Measurements from ENCODE around the gene MERTK.
A peak's percentile ranks its signal among the peaks of the same experiment; 100 is the strongest.
"Not testable (repeated sequence)": the region's sequence is repeated elsewhere in the genome, so short reads cannot be mapped to it uniquely, and the experiment has no call there.

MERTK gene

DNA sequence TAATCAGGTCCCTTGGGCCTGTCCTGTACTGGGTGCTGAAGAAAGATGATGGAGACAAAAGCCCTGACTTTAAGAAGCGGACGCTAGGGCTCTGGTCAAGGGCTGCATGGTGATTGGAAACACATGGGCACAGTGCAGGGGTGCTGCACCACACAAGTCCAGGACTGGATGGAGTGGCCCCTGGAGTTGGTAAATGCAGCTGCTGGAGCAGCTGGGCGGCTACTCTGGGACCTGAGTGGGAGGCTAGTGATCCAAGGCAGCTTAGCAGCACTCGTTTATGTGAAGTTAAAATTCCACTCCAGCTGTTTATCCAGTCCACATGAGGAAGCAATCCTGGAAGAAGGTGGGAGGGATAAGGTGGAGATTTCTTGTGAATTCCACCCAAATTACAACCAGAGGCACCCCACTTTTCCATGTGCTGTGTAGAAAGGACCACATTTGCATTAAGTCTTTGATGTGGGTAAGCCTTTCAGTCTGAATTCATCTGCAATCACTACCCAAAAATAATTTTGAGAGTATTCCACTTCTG is 24.9 kb downstream of the MERTK start:
- DNase-seq (ENCODE audit: low read depth): peak; percentile 75
- TF ChIP-seq, protein P1, sequence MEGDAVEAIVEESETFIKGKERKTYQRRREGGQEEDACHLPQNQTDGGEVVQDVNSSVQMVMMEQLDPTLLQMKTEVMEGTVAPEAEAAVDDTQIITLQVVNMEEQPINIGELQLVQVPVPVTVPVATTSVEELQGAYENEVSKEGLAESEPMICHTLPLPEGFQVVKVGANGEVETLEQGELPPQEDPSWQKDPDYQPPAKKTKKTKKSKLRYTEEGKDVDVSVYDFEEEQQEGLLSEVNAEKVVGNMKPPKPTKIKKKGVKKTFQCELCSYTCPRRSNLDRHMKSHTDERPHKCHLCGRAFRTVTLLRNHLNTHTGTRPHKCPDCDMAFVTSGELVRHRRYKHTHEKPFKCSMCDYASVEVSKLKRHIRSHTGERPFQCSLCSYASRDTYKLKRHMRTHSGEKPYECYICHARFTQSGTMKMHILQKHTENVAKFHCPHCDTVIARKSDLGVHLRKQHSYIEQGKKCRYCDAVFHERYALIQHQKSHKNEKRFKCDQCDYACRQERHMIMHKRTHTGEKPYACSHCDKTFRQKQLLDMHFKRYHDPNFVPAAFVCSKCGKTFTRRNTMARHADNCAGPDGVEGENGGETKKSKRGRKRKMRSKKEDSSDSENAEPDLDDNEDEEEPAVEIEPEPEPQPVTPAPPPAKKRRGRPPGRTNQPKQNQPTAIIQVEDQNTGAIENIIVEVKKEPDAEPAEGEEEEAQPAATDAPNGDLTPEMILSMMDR (conservative IDR thresholded peaks at IDR 0.05; ENCODE audit: control insufficient read depth, insufficient read depth, low read depth, low read length): no peak
- no peak overlapping the region for H3K4me3 ChIP-seq (ENCODE audit: control insufficient read depth, low read depth, low read length)

DNA sequence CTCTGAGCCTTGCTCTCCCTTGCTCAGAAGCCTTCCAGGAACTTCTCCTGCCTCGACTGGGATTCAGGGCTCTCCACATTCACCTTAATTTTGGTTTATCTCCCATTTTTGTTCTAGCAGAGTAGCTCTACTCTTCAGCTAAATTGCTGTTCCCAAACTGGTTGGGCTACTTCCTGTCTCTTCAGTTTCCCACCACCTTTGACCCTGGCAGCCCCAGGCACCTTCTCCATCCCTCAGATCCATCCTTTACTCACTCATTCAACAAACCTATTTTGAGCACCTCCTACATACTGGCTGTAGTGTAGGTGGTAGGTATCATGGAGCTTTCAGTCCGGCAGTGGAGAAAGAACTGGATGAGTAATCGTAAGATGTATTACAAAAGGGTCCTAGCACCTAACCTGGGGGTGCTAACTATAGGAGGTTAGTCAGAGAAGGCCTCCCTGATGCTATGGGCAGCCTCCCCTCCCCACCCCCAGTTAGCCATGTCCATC is 26.3 kb downstream of the MERTK start:
- TF ChIP-seq, protein P1 (conservative IDR thresholded peaks at IDR 0.05; ENCODE audit: control insufficient read depth, insufficient read depth, low read depth, low read length): no peak
- DNase-seq (ENCODE audit: low read depth): no peak
- H3K4me3 ChIP-seq (ENCODE audit: control insufficient read depth, low read depth, low read length): no peak overlapping the region

DNA sequence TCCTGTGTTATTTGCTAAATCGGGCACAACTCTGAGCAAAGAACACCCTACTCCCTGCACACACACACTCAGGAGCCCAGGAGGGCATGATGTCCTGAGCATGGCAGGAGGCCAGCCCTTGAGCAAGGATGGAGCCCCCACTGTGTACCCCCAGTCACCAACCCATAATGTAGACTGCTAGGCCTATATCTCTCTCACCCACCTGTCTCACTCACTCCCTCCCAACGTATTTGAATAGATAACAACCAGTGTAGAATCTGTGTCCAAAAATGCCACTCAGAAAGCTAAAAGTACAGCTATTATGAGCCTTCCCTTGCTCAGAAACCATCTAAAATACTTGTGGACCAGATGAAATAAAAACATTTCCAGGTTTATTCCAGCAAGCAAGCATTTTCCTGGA is 29.3 kb downstream of the MERTK start:
- no peak for DNase-seq (ENCODE audit: low read depth)
- no peak overlapping the region for H3K4me3 ChIP-seq (ENCODE audit: control insufficient read depth, low read depth, low read length)
- TF ChIP-seq, protein P1 (conservative IDR thresholded peaks at IDR 0.05; ENCODE audit: control insufficient read depth, insufficient read depth, low read depth, low read length): no peak

DNA sequence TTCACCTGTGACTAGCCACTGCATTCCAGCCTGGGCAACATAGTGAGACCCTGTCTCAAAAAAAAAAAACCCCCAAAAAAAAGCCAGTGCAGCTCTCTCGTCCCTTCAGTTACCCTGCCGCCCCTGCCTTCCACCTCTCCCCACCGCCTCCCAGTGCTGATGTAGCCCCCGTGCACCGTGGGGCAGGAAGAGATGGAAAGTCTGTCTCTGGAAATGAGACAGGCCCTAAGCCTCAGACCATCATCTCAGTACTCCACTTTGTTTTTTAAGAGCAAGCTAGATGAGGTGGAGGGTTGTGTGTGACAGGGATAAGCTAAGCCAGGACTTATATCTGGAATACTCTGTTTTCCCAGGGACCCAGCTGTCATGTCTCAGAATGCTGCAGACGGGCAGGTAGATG is 32.0 kb downstream of the MERTK start:
- TF ChIP-seq, protein P1 (conservative IDR thresholded peaks at IDR 0.05; ENCODE audit: control insufficient read depth, insufficient read depth, low read depth, low read length): no peak
- DNase-seq (ENCODE audit: low read depth): no peak
- H3K4me3 ChIP-seq (ENCODE audit: control insufficient read depth, low read depth, low read length): no peak overlapping the region

DNA sequence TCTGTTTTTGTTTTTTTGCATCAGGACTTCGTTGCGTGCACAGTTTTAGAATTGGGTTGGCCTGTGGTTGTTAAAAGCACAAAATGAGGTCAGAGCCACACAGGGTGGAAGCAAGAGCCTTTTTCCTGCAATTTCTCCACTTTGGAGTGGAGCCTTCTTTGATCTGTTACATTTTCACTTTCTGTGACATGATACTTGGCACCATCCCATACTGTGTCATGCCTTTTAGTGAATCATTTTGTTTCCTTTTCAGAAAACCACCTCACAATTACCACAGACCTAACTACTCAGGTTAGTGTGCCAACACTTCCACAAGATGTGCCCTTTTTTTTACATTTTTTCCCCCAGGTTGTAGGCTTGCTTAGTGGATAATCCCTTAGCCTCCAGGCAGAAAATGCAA is 32.5 kb downstream of the MERTK start:
- no peak overlapping the region for H3K4me3 ChIP-seq (ENCODE audit: control insufficient read depth, low read depth, low read length)
- peak; percentile 87 for DNase-seq (ENCODE audit: low read depth)
- TF ChIP-seq, protein P1 (conservative IDR thresholded peaks at IDR 0.05; ENCODE audit: control insufficient read depth, insufficient read depth, low read depth, low read length): no peak

DNA sequence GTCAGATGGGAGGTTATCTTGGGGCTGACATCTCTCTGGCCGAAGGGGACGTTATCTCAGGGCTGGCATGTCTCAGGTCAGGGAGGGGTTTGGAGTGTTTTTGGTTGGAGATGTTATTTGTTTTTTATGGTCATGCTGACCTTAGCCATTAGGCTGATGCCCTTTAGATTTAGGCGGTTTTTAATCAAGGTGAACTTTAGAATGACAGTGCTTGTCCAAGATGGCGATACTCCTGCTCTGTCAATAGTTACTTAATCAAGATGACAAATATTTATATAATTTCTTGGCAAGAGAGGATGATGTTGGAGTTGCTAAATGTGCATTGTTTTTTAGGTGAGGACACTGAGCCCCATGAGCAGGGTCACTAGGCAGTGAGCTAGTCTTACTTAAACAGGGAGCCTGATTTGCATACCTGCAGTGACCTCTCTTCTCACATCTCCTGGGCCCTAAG is 34.5 kb downstream of the MERTK start:
- DNase-seq (ENCODE audit: low read depth): no peak
- TF ChIP-seq, protein P1 (conservative IDR thresholded peaks at IDR 0.05; ENCODE audit: control insufficient read depth, insufficient read depth, low read depth, low read length): no peak

DNA sequence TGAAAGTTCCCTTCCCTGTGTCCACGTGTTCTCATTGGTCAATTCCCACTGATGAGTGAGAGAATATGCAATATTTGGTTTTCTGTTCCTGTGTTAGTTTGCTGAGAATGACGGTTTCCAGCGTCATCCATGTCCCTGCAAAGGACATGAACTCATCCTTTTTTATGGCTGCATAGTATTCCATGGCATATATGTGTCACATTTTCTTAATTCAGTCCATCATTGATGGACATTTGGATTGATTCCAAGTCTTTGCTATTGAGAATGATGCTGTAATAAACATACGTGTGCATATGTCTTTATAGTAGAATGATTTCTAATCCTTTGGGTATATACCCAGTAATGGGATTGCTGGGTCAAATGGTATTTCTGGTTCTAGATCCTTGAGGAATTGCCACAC is 35.5 kb downstream of the MERTK start:
- not testable (repeated sequence) for DNase-seq (ENCODE audit: low read depth)

More for the DNA sequence above, 34.5 kb downstream of the MERTK start:
- H3K4me3 ChIP-seq (ENCODE audit: control insufficient read depth, low read depth, low read length): no peak overlapping the region

More for the DNA sequence above, 35.5 kb downstream of the MERTK start:
- not testable (repeated sequence) for H3K4me3 ChIP-seq (ENCODE audit: control insufficient read depth, low read depth, low read length)
